SK-N-MC (cell line): ENCODE results near the gene KLRK1.
A peak's percentile ranks its signal among the peaks of the same experiment; 100 is the strongest.

Source experiments
- DNase-seq: peaks from one replicate; pipeline ENCODE4 v3.0.0-alpha.2; 2011; ENCODE audit warnings: low read depth, low spot score
- H3K27ac ChIP-seq: fragments of 200-600 bp; sonication (generic); 2 replicates; pipeline ENCODE4 v1.5.1; 2016; ENCODE audit warnings: mixed run types
- H3K36me3 ChIP-seq: fragments of 200-600 bp; sonication (generic); 2 replicates; pipeline ENCODE4 v1.6.1; 2017; ENCODE audit warnings: antibody characterized with exemption, low read length, mixed read lengths; ENCODE audit not compliant: insufficient read depth
- H3K4me3 ChIP-seq: fragments of 200-600 bp; sonication (generic); 2 replicates; pipeline ENCODE4 v1.5.1; 2016
- H3K9ac ChIP-seq: fragments of 200-600 bp; sonication (generic); 2 replicates; pipeline ENCODE4 v1.8.0; 2017; ENCODE audit warnings: mixed run types, mixed read lengths; ENCODE audit not compliant: insufficient read length
- H3K9me3 ChIP-seq: fragments of 200-600 bp; sonication (generic); 2 replicates; pipeline ENCODE4 v1.6.1; 2017; ENCODE audit warnings: low read depth, mild to moderate bottlenecking, antibody characterized with exemption, low read length, moderate library complexity, mixed read lengths
- EZH2 ChIP-seq: fragments of 200-600 bp; sonication (generic); IDR thresholded peaks from one replicate; pipeline ENCODE4 v1.6.1; 2017; ENCODE audit warnings: antibody characterized with exemption
- FOXP2 ChIP-seq: optimal IDR thresholded peaks from 2 replicates; pipeline ENCODE3; 2011; ENCODE audit warnings: mild to moderate bottlenecking, moderate library complexity; ENCODE audit not compliant: insufficient read depth; ENCODE audit errors: extremely low read length, control extremely low read depth
- POLR2AphosphoS5 ChIP-seq: IDR thresholded peaks from 2 replicates; pipeline ENCODE4 v1.6.1; 2012; ENCODE audit warnings: mild to moderate bottlenecking, low read depth, low read length, borderline replicate concordance

KLRK1 gene

GRCh38 chr12:10364815-10365622 lies 24.8 kb downstream of the KLRK1 start:
- peak overlapping the region; percentile 82 for H3K9ac ChIP-seq
- DNase-seq: no peak
- no peaks in the 10 kb centered on the region for H3K9me3 ChIP-seq
- peak overlapping the region; percentile 79 for H3K27ac ChIP-seq
- TF ChIP-seq POLR2AphosphoS5: no peak
- no peak for TF ChIP-seq FOXP2
- no peak for TF ChIP-seq EZH2
- H3K4me3 ChIP-seq: peak overlapping the region; percentile 84
- H3K36me3 ChIP-seq: no peaks in the 10 kb centered on the region

GRCh38 chr12:10363914-10364814 lies 25.7 kb downstream of the KLRK1 start:
- no peak for DNase-seq
- Histone ChIP-seq H3K4me3 (peak overlapping the region; percentile 84), H3K9me3 (no peaks in the 10 kb centered on the region), H3K9ac (peak overlapping the region; percentile 82), H3K27ac (peak overlapping the region; percentile 79), H3K36me3 (no peaks in the 10 kb centered on the region)
- TF ChIP-seq FOXP2: no peak
- no peak for TF ChIP-seq EZH2
- no peak for TF ChIP-seq POLR2AphosphoS5

DNA sequence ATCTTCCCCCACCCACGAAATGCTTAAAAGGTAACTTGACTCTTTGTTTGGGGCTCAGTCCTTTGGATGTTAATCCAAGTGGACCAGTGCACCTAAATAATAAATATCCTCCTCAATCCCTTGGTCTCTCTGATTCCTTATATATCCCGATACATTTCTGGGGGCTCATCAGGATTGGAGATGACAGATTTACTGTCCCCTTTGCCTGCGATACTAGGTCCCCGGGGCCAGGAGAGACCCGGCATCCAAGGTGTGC lies 26.3 kb downstream of the KLRK1 start:
- no peak overlapping the region for H3K9ac ChIP-seq
- no peaks in the 10 kb centered on the region for H3K9me3 ChIP-seq
- 0 out of 2 replicates have a peak overlapping the region, but pooled peaks have one; percentile 79 for H3K27ac ChIP-seq
- no peak for TF ChIP-seq POLR2AphosphoS5
- peak overlapping the region; percentile 84; the same call in 1 of the 2 replicates for H3K4me3 ChIP-seq
- DNase-seq: no peak
- no peaks in the 10 kb centered on the region for H3K36me3 ChIP-seq

- no peak overlapping the region for H3K9ac ChIP-seq
These were observed 26.8 kb downstream of the KLRK1 start for GRCh38 chr12:10362828-10363657.

GRCh38 chr12:10362325-10362724 lies 27.5 kb downstream of the KLRK1 start:
- Histone ChIP-seq H3K9me3 (no peaks in the 10 kb centered on the region), H3K9ac (no peak overlapping the region), H3K36me3 (no peaks in the 10 kb centered on the region), H3K27ac (no peak overlapping the region), H3K4me3 (no peak overlapping the region)
- TF ChIP-seq POLR2AphosphoS5 (no peak), FOXP2 (no peak), EZH2 (no peak)
- DNase-seq: no peak

More at GRCh38 chr12:10362828-10363657, 26.8 kb downstream of the KLRK1 start:
- DNase-seq: no peak
- Histone ChIP-seq H3K4me3 (no peak overlapping the region), H3K27ac (no peak overlapping the region), H3K9me3 (no peaks in the 10 kb centered on the region), H3K36me3 (no peaks in the 10 kb centered on the region)
- TF ChIP-seq POLR2AphosphoS5 (no peak), FOXP2 (no peak), EZH2 (no peak)

GRCh38 chr12:10361622-10362021 lies 28.2 kb downstream of the KLRK1 start:
- Histone ChIP-seq H3K9ac (no peak overlapping the region), H3K36me3 (no peaks in the 10 kb centered on the region), H3K4me3 (no peak overlapping the region), H3K9me3 (no peaks in the 10 kb centered on the region), H3K27ac (peak overlapping the region; percentile 22; the same call in 1 of the 2 replicates)
- DNase-seq: no peak
- TF ChIP-seq POLR2AphosphoS5 (0 out of 2 replicates have a peak, but pooled peaks have one; percentile 29), FOXP2 (no peak), EZH2 (no peak)

- Histone ChIP-seq H3K9ac (no peak overlapping the region), H3K36me3 (no peaks in the 10 kb centered on the region), H3K9me3 (no peaks in the 10 kb centered on the region), H3K4me3 (no peak overlapping the region), H3K27ac (no peak overlapping the region)
- DNase-seq: no peak
- TF ChIP-seq FOXP2: no peak
- no peak for TF ChIP-seq EZH2
- 0 out of 2 replicates have a peak, but pooled peaks have one; percentile 42 for TF ChIP-seq POLR2AphosphoS5
These were observed 28.8 kb downstream of the KLRK1 start for GRCh38 chr12:10361084-10361483.
